HCT116 (cell line): ENCODE results near the gene CAPN9. TPM values are rescaled to one million over a fixed set of nuclear protein-coding genes. Genes with fewer than 3 reads are reported as not detected.

ENCODE experiments used
- ATAC-seq: fragments of 200-7000 bp; cut with Tn5 transposase; 2 replicates; pipeline ENCODE4 v1.9.1; 2020; ENCODE audit warnings: mild to moderate bottlenecking, moderate library complexity
- BruUV-seq: library from RNA; stranded (reverse); fragments of 400-500 nt; replicated peaks from 2 replicates; lab custom pipeline; 2021; lab: Mats Ljungman, UMichigan
- CTCF ChIA-PET: fragments of 300-600 bp; sonication (Branson Sonifier 250); formaldehyde crosslinking; loops from one replicate; lab custom pipeline; 2021; ENCODE audit warnings: antibody characterized with exemption; lab: Charles Lee
- POLR2A ChIA-PET: fragments of 300-600, 350-600 bp; sonication (Branson Sonifier 250); formaldehyde crosslinking; loops from one replicate; lab custom pipeline; 2021; ENCODE audit warnings: antibody characterized with exemption; lab: Charles Lee
- RAD21 ChIA-PET, 2 experiments: fragments of 300-600 bp; sonication (Branson Sonifier 250); formaldehyde crosslinking; loops; one replicate each; lab custom pipeline; 2023; ENCODE audit warnings: low total read pairs in 2 of 2; ENCODE audit not compliant: uncharacterized antibody in 2 of 2, unreplicated experiment in 2 of 2, low non-redundant PET in 1 of 2; lab: Charles Lee
- DNase-seq: peaks from one replicate; pipeline ENCODE4 v3.0.0-alpha.2; 2010; ENCODE audit warnings: low read depth, low spot score
- H2AFZ ChIP-seq: fragments of 200-600 bp; shearing (Covaris generic), sonication (generic); 2 replicates; pipeline ENCODE4 v1.6.1; 2017; ENCODE audit warnings: low read depth, mixed run types, mixed read lengths, antibody characterized with exemption, low read length; ENCODE audit not compliant: poor library complexity, severe bottlenecking
- H3K27ac ChIP-seq: 2 replicates; pipeline ENCODE4 v1.5.1; 2012; ENCODE audit warnings: low read depth, low read length
- H3K27me3 ChIP-seq: fragments of 200-600 bp; sonication (generic); 2 replicates; pipeline ENCODE4 v1.6.1; 2016; ENCODE audit warnings: mixed run types, low read length, mixed read lengths; ENCODE audit not compliant: insufficient read depth
- H3K36me3 ChIP-seq, 2 experiments: fragments of 200-500 bp in 1 of 2; fragments of 200-600 bp in 1 of 2; sonication (Bioruptor generic) in 1 of 2; sonication (generic) in 1 of 2; 2 replicates each; pipeline versions ENCODE4 v1.5.1 to v1.6.1; 2014 to 2016; ENCODE audit warnings: low read length in 2 of 2, inconsistent platforms in 1 of 2, mixed read lengths in 1 of 2, mixed run types in 1 of 2; ENCODE audit not compliant: insufficient read depth in 2 of 2, control insufficient read depth in 1 of 2
- H3K4me1 ChIP-seq, 2 experiments: fragments of 200-600 bp in 1 of 2; sonication (generic) in 1 of 2; 2 replicates each; pipeline versions ENCODE4 v1.5.1 to v1.6.1; 2012 to 2017; ENCODE audit warnings: low read length in 2 of 2, inconsistent platforms in 1 of 2, mild to moderate bottlenecking in 1 of 2, mixed read lengths in 1 of 2, mixed run types in 1 of 2, moderate library complexity in 1 of 2; ENCODE audit not compliant: insufficient read depth in 2 of 2, control insufficient read depth in 1 of 2
- H3K4me2 ChIP-seq: fragments of 200-600 bp; sonication (generic); 2 replicates; pipeline ENCODE4 v1.6.1; 2017; ENCODE audit warnings: mixed run types, low read length, mixed read lengths
- H3K4me3 ChIP-seq, 2 experiments: fragments of 200-600 bp in 1 of 2; sonication (generic) in 1 of 2; replicated peaks in 1 of 2; 2 replicates each; pipeline ENCODE4 v1.5.1; 2011 to 2016; ENCODE audit warnings: low read length in 2 of 2, control low read depth in 1 of 2, low read depth in 1 of 2, mild to moderate bottlenecking in 1 of 2, mixed read lengths in 1 of 2, mixed run types in 1 of 2
- H3K79me2 ChIP-seq: fragments of 200-600 bp; sonication (generic); 2 replicates; pipeline ENCODE4 v1.6.1; 2017; ENCODE audit warnings: mild to moderate bottlenecking, mixed run types, low read length, moderate library complexity, mixed read lengths; ENCODE audit not compliant: insufficient read depth
- H3K9ac ChIP-seq: fragments of 200-600 bp; sonication (generic); 2 replicates; pipeline ENCODE4 v1.6.1; 2016; ENCODE audit warnings: low read length, mixed read lengths
- H3K9me2 ChIP-seq: fragments of 200-600 bp; sonication (generic), shearing (Covaris generic); 2 replicates; pipeline ENCODE4 v1.6.1; 2017; ENCODE audit warnings: mixed run types, mild to moderate bottlenecking, moderate library complexity; ENCODE audit not compliant: insufficient read depth
- H3K9me3 ChIP-seq, 2 experiments: fragments of 200-500 bp in 1 of 2; fragments of 200-600 bp in 1 of 2; sonication (Bioruptor generic) in 1 of 2; sonication (generic) in 1 of 2; 2 replicates each; pipeline ENCODE4 v1.6.1; 2014 to 2017; ENCODE audit warnings: low read length in 2 of 2, mixed read lengths in 2 of 2, inconsistent platforms in 1 of 2, low read depth in 1 of 2, mild to moderate bottlenecking in 1 of 2, mixed run types in 1 of 2, moderate library complexity in 1 of 2; ENCODE audit not compliant: control insufficient read depth in 1 of 2, insufficient read depth in 1 of 2
- H4K20me1 ChIP-seq: fragments of 200-600 bp; sonication (generic), shearing (Covaris generic); 2 replicates; pipeline ENCODE4 v1.6.1; 2017; ENCODE audit warnings: mixed run types, mild to moderate bottlenecking, moderate library complexity; ENCODE audit not compliant: insufficient read depth
- CBX3 ChIP-seq: IDR thresholded peaks from 2 replicates; pipeline ENCODE4 v1.6.1; 2012; ENCODE audit warnings: low read depth
- ELF1 ChIP-seq: IDR thresholded peaks from 2 replicates; pipeline ENCODE4 v1.6.1; 2012; ENCODE audit warnings: low read depth, borderline replicate concordance
- EZH2phosphoT487 ChIP-seq: fragments of 200-600 bp; IDR thresholded peaks from 2 replicates; pipeline ENCODE4 v1.6.1; 2018; ENCODE audit warnings: antibody characterized with exemption, borderline replicate concordance
- FOSL1 ChIP-seq: IDR thresholded peaks from 2 replicates; pipeline ENCODE4 v1.6.1; 2012; ENCODE audit warnings: low read depth
- JUND ChIP-seq: IDR thresholded peaks from 2 replicates; pipeline ENCODE4 v1.6.1; 2012
- POLR2AphosphoS5 ChIP-seq: IDR thresholded peaks from 2 replicates; pipeline ENCODE4 v1.6.1; 2011; ENCODE audit warnings: mild to moderate bottlenecking, low read depth, low read length, moderate library complexity
- RAD21 ChIP-seq: IDR thresholded peaks from 2 replicates; pipeline ENCODE4 v1.6.1; 2012; ENCODE audit warnings: low read depth, mild to moderate bottlenecking
- SIN3A ChIP-seq: IDR thresholded peaks from 2 replicates; pipeline ENCODE4 v1.6.1; 2012; ENCODE audit warnings: low read depth
- SRF ChIP-seq: IDR thresholded peaks from 2 replicates; pipeline ENCODE4 v1.6.1; 2012; ENCODE audit warnings: low read depth
- TCF7L2 ChIP-seq: IDR thresholded peaks from 2 replicates; pipeline ENCODE4 v1.7.0; 2011; ENCODE audit warnings: borderline replicate concordance, inconsistent platforms; ENCODE audit not compliant: insufficient read depth, insufficient read length; ENCODE audit errors: extremely low read depth
- YY1 ChIP-seq: IDR thresholded peaks from 2 replicates; pipeline ENCODE4 v1.6.1; 2011; ENCODE audit warnings: low read length, low read depth, moderate library complexity, mild to moderate bottlenecking; ENCODE audit not compliant: insufficient replicate concordance; ENCODE audit errors: extremely low read depth
- ZFX ChIP-seq: fragments of 450-650 bp; IDR thresholded peaks from 2 replicates; pipeline ENCODE4 v1.6.1; 2017
- ZNF274 ChIP-seq: fragments of 200-500 bp; sonication (Bioruptor generic); IDR thresholded peaks from 2 replicates; pipeline ENCODE4 v1.6.1; 2014; ENCODE audit warnings: mild to moderate bottlenecking, low read depth, low read length, inconsistent platforms
- intact Hi-C: fragments of 100-400 bp; cut with micrococcal nuclease; formaldehyde crosslinking; loops from 2 replicates; pipeline ENCODE4 v1.10.0; 2022
- total RNA-seq: library from RNA; stranded (reverse); gene quantifications from one replicate; pipeline ENCODE4 v1.2.1, GENCODE V29; 2021; ENCODE audit not compliant: unreplicated experiment
- TF ChIP-seq, protein P1 (sequence below): IDR thresholded peaks from 2 replicates; pipeline ENCODE4 v1.6.1; 2011; ENCODE audit warnings: mild to moderate bottlenecking, low read length, moderate library complexity; ENCODE audit not compliant: insufficient replicate concordance; ENCODE audit errors: extremely low read depth
- TF ChIP-seq, protein P2 (sequence below), 3 experiments: fragments of 200-600 bp in 1 of 3; sonication (generic) in 1 of 3; IDR thresholded peaks in 2 of 3; conservative IDR thresholded peaks in 1 of 3; 2 replicates each; pipeline ENCODE4 v1.5.1; 2012 to 2017; ENCODE audit warnings: low read depth in 2 of 3, low read length in 2 of 3, antibody characterized with exemption in 1 of 3, borderline replicate concordance in 1 of 3, control low read depth in 1 of 3, mild to moderate bottlenecking in 1 of 3, mixed read lengths in 1 of 3, mixed run types in 1 of 3, moderate library complexity in 1 of 3; ENCODE audit not compliant: insufficient read depth in 1 of 3
- TF ChIP-seq, protein P3 (sequence below): IDR thresholded peaks from 2 replicates; pipeline ENCODE4 v1.6.1; 2012

CAPN9 gene
- total RNA-seq, 1 experiment from 2014 or later, result not detected

DNA sequence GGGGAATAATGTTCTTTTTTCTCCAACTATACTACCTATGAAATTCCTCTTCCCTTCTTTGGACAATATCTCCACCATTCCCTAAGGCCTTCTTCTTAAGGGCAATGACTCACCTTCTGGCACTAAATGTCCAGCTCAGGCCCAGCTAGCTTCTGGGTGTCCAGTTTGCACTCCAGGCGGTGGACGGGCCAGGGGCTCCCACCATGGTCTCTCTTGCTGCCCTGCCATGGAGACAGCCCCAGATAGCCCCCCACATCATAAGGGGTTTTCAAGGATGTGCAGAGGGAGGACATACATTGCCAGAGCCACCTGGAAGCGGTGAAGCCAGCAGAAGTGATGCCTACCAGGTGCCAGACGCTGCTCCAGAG lies 77.3 kb downstream of the CAPN9 start:
- intact Hi-C loops, result no loop called here
- TF ChIP-seq ELF1, result no peak
- TF ChIP-seq FOSL1, result no peak
- TF ChIP-seq RAD21, result no peak
- TF ChIP-seq SIN3A, result no peak
- TF ChIP-seq ZNF274, result no peak
- TF ChIP-seq, protein P1, sequence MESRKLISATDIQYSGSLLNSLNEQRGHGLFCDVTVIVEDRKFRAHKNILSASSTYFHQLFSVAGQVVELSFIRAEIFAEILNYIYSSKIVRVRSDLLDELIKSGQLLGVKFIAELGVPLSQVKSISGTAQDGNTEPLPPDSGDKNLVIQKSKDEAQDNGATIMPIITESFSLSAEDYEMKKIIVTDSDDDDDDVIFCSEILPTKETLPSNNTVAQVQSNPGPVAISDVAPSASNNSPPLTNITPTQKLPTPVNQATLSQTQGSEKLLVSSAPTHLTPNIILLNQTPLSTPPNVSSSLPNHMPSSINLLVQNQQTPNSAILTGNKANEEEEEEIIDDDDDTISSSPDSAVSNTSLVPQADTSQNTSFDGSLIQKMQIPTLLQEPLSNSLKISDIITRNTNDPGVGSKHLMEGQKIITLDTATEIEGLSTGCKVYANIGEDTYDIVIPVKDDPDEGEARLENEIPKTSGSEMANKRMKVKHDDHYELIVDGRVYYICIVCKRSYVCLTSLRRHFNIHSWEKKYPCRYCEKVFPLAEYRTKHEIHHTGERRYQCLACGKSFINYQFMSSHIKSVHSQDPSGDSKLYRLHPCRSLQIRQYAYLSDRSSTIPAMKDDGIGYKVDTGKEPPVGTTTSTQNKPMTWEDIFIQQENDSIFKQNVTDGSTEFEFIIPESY, result no peak
- no peak for TF ChIP-seq JUND
- TF ChIP-seq SRF, result no peak
- no peak for TF ChIP-seq ZFX
- TF ChIP-seq YY1, result no peak
- no peak for TF ChIP-seq EZH2phosphoT487
- TF ChIP-seq TCF7L2, result no peak
- TF ChIP-seq POLR2AphosphoS5, result no peak
- TF ChIP-seq, protein P2, sequence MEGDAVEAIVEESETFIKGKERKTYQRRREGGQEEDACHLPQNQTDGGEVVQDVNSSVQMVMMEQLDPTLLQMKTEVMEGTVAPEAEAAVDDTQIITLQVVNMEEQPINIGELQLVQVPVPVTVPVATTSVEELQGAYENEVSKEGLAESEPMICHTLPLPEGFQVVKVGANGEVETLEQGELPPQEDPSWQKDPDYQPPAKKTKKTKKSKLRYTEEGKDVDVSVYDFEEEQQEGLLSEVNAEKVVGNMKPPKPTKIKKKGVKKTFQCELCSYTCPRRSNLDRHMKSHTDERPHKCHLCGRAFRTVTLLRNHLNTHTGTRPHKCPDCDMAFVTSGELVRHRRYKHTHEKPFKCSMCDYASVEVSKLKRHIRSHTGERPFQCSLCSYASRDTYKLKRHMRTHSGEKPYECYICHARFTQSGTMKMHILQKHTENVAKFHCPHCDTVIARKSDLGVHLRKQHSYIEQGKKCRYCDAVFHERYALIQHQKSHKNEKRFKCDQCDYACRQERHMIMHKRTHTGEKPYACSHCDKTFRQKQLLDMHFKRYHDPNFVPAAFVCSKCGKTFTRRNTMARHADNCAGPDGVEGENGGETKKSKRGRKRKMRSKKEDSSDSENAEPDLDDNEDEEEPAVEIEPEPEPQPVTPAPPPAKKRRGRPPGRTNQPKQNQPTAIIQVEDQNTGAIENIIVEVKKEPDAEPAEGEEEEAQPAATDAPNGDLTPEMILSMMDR (IDR thresholded peaks at IDR 0.05 in 2 of 3, conservative IDR thresholded peaks at IDR 0.05 in 1 of 3; ENCODE audit: borderline replicate concordance in 1 of 3, insufficient read depth in 1 of 3, low read depth in 2 of 3, low read length in 2 of 3), result no peak
- no peak for TF ChIP-seq CBX3
- TF ChIP-seq, protein P3, sequence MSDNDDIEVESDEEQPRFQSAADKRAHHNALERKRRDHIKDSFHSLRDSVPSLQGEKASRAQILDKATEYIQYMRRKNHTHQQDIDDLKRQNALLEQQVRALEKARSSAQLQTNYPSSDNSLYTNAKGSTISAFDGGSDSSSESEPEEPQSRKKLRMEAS, result no peak
- POLR2A ChIA-PET, result no interaction called here
- DNase-seq (no peak), ATAC-seq (peak; percentile 28; the same call in 1 of the 2 replicates)
- peak overlapping the region; percentile 11; the same call in 1 of the 2 replicates for H3K27ac ChIP-seq
- CTCF ChIA-PET, result no interaction called here
- no peaks in the 10 kb centered on the region for H3K79me2 ChIP-seq
- peaks cover 23 to 24% of the 10 kb centered on the region in 2 experiments for H3K4me1 ChIP-seq
- H3K4me2 ChIP-seq, result peak overlapping the region; percentile 56
- H3K36me3 ChIP-seq, result no peaks in the 10 kb centered on the region
- H3K27me3 ChIP-seq, result no peaks in the 10 kb centered on the region
- H4K20me1 ChIP-seq, result no peaks in the 10 kb centered on the region
- no peak overlapping the region for H3K9ac ChIP-seq
- H2AFZ ChIP-seq, result no peak overlapping the region
- H3K9me3 ChIP-seq, result no peaks in the 10 kb centered on the region
- RAD21 ChIA-PET, result interaction anchor here in 1 of 2 experiments (0.6 kb wide), 1 partner anchor 64 kb away, joined by 3 read pairs; no protein-coding TSS in a partner anchor
- H3K4me3 ChIP-seq, result no peak overlapping the region
- H3K9me2 ChIP-seq, result no peaks in the 10 kb centered on the region
- no TSS peak for BruUV-seq
